Measurements from ENCODE around the gene HSDL1. TPM values are rescaled to one million over a fixed set of nuclear protein-coding genes. Genes with fewer than 3 reads are reported as not detected.
A peak's percentile ranks its signal among the peaks of the same experiment; 100 is the strongest.

The HSDL1 gene
- polyA plus RNA-seq, 2 of the 4 experiments (the other 2 are of a cell fraction): 17.9 to 24.9 TPM

- 3% methylated on average over 24 of the region's 39 CpGs for WGBS (ENCODE audit: missing lambda C conversion rate)
- FAIRE-seq (no peak), ATAC-seq (peak; percentile 52 to 59), DNase-seq (ENCODE audit: low read depth in 1 of 2, low spot score in 1 of 2) (peak; percentile 14 to 31)
- peaks cover 5% of the 10 kb centered on the region; the same call in 1 of the 3 replicates for H3K4me1 ChIP-seq
- TF ChIP-seq KDM5A (IDR thresholded peaks at IDR 0.05) (no peak), NR3C1 (IDR thresholded peaks at IDR 0.05) (no peak), ZNF302 (CRISPR knock-in tag; IDR thresholded peaks at IDR 0.05) (no peak), USF2 (IDR thresholded peaks at IDR 0.05) (no peak), HEYL (CRISPR knock-in tag; IDR thresholded peaks at IDR 0.05) (no peak), MAZ (IDR thresholded peaks at IDR 0.05; ENCODE audit: borderline replicate concordance, low read depth, low read length) (no peak), ZFP36 (IDR thresholded peaks at IDR 0.05; ENCODE audit: borderline replicate concordance, partially characterized antibody) (no peak), FOSL2 (IDR thresholded peaks at IDR 0.05) (no peak), FOSL2 (CRISPR knock-in tag; IDR thresholded peaks at IDR 0.05) (no peak), POLR2AphosphoS2 (conservative IDR thresholded peaks at IDR 0.05; ENCODE audit: low read length) (no peak), CBX2 (IDR thresholded peaks at IDR 0.05; ENCODE audit: borderline replicate concordance, low read depth) (no peak), HOXB13 (CRISPR knock-in tag; IDR thresholded peaks at IDR 0.05; ENCODE audit: low read depth) (no peak), RARB (CRISPR knock-in tag; IDR thresholded peaks at IDR 0.05) (no peak), KDM1A (IDR thresholded peaks at IDR 0.05; ENCODE audit: low read depth) (no peak), JUN (IDR thresholded peaks at IDR 0.05) (no peak), RCOR1 (IDR thresholded peaks at IDR 0.05; ENCODE audit: low read depth, low read length) (no peak), BHLHE40 (IDR thresholded peaks at IDR 0.05; ENCODE audit: low read depth, low read length) (no peak), POLR2A (IDR thresholded peaks at IDR 0.05; ENCODE audit: low read length) (no peak)
- TF ChIP-seq, protein P1, sequence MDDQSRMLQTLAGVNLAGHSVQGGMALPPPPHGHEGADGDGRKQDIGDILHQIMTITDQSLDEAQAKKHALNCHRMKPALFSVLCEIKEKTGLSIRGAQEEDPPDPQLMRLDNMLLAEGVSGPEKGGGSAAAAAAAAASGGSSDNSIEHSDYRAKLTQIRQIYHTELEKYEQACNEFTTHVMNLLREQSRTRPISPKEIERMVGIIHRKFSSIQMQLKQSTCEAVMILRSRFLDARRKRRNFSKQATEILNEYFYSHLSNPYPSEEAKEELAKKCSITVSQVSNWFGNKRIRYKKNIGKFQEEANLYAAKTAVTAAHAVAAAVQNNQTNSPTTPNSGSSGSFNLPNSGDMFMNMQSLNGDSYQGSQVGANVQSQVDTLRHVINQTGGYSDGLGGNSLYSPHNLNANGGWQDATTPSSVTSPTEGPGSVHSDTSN (IDR thresholded peaks at IDR 0.05): no peak
- TF ChIP-seq, protein P2, sequence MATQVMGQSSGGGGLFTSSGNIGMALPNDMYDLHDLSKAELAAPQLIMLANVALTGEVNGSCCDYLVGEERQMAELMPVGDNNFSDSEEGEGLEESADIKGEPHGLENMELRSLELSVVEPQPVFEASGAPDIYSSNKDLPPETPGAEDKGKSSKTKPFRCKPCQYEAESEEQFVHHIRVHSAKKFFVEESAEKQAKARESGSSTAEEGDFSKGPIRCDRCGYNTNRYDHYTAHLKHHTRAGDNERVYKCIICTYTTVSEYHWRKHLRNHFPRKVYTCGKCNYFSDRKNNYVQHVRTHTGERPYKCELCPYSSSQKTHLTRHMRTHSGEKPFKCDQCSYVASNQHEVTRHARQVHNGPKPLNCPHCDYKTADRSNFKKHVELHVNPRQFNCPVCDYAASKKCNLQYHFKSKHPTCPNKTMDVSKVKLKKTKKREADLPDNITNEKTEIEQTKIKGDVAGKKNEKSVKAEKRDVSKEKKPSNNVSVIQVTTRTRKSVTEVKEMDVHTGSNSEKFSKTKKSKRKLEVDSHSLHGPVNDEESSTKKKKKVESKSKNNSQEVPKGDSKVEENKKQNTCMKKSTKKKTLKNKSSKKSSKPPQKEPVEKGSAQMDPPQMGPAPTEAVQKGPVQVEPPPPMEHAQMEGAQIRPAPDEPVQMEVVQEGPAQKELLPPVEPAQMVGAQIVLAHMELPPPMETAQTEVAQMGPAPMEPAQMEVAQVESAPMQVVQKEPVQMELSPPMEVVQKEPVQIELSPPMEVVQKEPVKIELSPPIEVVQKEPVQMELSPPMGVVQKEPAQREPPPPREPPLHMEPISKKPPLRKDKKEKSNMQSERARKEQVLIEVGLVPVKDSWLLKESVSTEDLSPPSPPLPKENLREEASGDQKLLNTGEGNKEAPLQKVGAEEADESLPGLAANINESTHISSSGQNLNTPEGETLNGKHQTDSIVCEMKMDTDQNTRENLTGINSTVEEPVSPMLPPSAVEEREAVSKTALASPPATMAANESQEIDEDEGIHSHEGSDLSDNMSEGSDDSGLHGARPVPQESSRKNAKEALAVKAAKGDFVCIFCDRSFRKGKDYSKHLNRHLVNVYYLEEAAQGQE (IDR thresholded peaks at IDR 0.05): no peak
- TF ChIP-seq, protein P3, sequence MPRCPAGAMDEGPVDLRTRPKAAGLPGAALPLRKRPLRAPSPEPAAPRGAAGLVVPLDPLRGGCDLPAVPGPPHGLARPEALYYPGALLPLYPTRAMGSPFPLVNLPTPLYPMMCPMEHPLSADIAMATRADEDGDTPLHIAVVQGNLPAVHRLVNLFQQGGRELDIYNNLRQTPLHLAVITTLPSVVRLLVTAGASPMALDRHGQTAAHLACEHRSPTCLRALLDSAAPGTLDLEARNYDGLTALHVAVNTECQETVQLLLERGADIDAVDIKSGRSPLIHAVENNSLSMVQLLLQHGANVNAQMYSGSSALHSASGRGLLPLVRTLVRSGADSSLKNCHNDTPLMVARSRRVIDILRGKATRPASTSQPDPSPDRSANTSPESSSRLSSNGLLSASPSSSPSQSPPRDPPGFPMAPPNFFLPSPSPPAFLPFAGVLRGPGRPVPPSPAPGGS (IDR thresholded peaks at IDR 0.05): no peak
- H3K4me3 ChIP-seq: peak overlapping the region; percentile 82
- peak overlapping the region; percentile 92 for H3K4me2 ChIP-seq
- H3K27ac ChIP-seq: peak overlapping the region; percentile 77 to 95
- no peaks in the 10 kb centered on the region for H3K9me3 ChIP-seq
- CTCF ChIA-PET: interaction anchor here (0.6 to 1.4 kb wide), 7 partner anchors 10 to 98 kb away, joined by 3 to 5 read pairs (median 3); partner anchors contain the start of genes MBTPS1 and TAF1C
- POLR2A ChIA-PET: interaction anchor here (0.6 to 1.2 kb wide), 3 partner anchors 10 to 33 kb away, joined by 3 to 9 read pairs (median 3); partner anchors contain the start of gene MBTPS1
Measured at GRCh38 chr16:84144209-84144858, 643 bp downstream of the HSDL1 start.
